Right cardiac atrium (tissue), 5 donors: ENCODE data around the gene DNM2. TPM values are rescaled to one million over a fixed set of nuclear protein-coding genes. Genes with fewer than 3 reads are reported as not detected.

Experiments
- ATAC-seq, 2 donors: fragments of 200-7000 bp; cut with Tn5 transposase; one replicate each; pipeline versions ENCODE4 v1.8.0 to v1.9.1; 2020; ENCODE audit warnings: moderate library complexity in 2 of 2, mild to moderate bottlenecking in 1 of 2
- DNase-seq, 3 donors: peaks; one replicate each; pipeline ENCODE4 v3.0.0-alpha.2; 2020
- H3K27ac ChIP-seq: one replicate; pipeline ENCODE4 v1.5.1; 2013; ENCODE audit warnings: mild to moderate bottlenecking, low read length, control low read depth, moderate library complexity
- H3K27me3 ChIP-seq: one replicate; pipeline ENCODE4 v1.6.1; 2013; ENCODE audit not compliant: control insufficient read depth, insufficient read depth
- H3K4me1 ChIP-seq: one replicate; pipeline ENCODE4 v1.6.1; 2013; ENCODE audit warnings: low read length; ENCODE audit not compliant: control insufficient read depth, insufficient read depth
- H3K4me3 ChIP-seq: one replicate; pipeline ENCODE4 v1.5.1; 2013; ENCODE audit warnings: low read length, control low read depth
- H3K9me3 ChIP-seq: one replicate; pipeline ENCODE4 v1.6.1; 2013; ENCODE audit warnings: low read length; ENCODE audit not compliant: control insufficient read depth
- WGBS: extraction: QIAGEN DNeasy Blood & Tissue Kit; methylation state at CpG from one replicate; pipeline ENCODE4 v1.1.7; 2013; 5-methylcytosine and 5-hydroxymethylcytosine counted together
- intact Hi-C, 4 donors: fragments of 100-400 bp; cut with DNase I; formaldehyde crosslinking; loops; one replicate each; pipeline versions ENCODE4 v1.11.0 to v1.14.0; 2022 to 2023
- polyA plus RNA-seq: library from polyadenylated mRNA; stranded (reverse); fragments of 200-250 nt; gene quantifications from one replicate; pipeline ENCODE4 v1.2.3, GENCODE V29; 2013
- total RNA-seq, 4 donors: library from RNA; stranded (reverse); fragmentation: NEBNext Ultra II Directional; extraction: Animal tissue kit (Norgen Biotek cat#: 25700); gene quantifications; one replicate each; pipeline ENCODE4 v1.2.1, GENCODE V29; 2021
- donor health status: healthy with polysubstance abuse.
- donor health status: DM: no; HTN: yes; CAD: no.
- donor health status: DM: no; HTN: no; CAD: no.
- donor health status: DM: no; HTN: yes; CAD: no; lungs with severe emphysema.
- donor health status: DM: yes; HTN: yes; CAD: no.

The DNM2 gene
- total and polyA plus RNA-seq, 5 donors: 129 to 202 (median 180) TPM

GRCh38 chr19:10805758-10806247 lies 87.9 kb downstream of the DNM2 start:
- intact Hi-C loops: no loop called here
- WGBS: 82% methylated on average over 11 of the region's 11 CpGs
- H3K4me1 ChIP-seq: no peaks in the 10 kb centered on the region
- no peaks in the 10 kb centered on the region for H3K27me3 ChIP-seq
- no peak overlapping the region for H3K4me3 ChIP-seq
- H3K27ac ChIP-seq: no peak overlapping the region
- no peak for ATAC-seq
- DNase-seq: no peak
- no peaks in the 10 kb centered on the region for H3K9me3 ChIP-seq

DNA sequence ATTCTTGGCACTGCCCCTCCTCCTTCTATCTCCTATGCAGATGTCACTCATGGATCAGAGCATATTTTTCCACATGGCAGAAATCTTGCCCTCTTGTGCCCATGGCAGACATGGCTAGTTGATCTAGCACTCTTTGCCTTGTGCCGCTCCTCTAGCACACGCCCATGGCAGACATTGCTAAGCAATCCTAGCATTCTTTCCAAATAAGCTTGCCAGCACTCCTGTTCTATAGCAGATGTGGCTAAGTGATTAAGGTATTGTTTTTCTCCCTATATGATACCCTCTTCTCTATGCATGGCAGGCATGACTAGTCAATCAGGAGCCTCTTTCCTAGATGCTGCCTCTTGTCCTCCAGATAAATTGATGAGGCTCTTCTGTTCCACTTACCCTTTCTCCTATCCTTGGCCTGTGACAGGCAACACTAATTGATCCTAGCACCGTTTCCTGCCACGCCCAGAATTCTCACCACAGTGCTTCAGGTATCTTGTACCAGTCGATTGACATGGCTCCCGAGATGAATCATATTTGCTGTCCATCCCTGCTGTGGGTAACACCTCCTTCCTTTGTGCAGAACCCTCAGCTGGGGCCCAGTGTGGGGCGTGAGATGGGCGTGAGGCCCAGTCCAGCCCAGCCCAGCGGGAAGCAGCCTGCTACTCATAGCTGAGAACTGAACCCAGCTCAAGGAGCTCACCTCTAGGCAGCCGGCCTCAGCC lies 91.2 kb downstream of the DNM2 start:
- intact Hi-C loops: no loop called here
- H3K4me1 ChIP-seq: no peaks in the 10 kb centered on the region
- 84% methylated on average over 10 of the region's 10 CpGs for WGBS

GRCh38 chr19:10809651-10810285 lies 91.9 kb downstream of the DNM2 start:
- intact Hi-C loops: no loop called here
- Histone ChIP-seq H3K4me3 (no peak overlapping the region), H3K27me3 (no peaks in the 10 kb centered on the region), H3K4me1 (no peaks in the 10 kb centered on the region), H3K9me3 (no peaks in the 10 kb centered on the region), H3K27ac (no peak overlapping the region)
- DNase-seq (no peak), ATAC-seq (peak in 1 of 2 donors; percentile 4)
- 77% methylated on average over 15 of the region's 15 CpGs for WGBS

More for the DNA sequence above, 91.2 kb downstream of the DNM2 start:
- Histone ChIP-seq H3K27ac (no peak overlapping the region), H3K27me3 (no peaks in the 10 kb centered on the region), H3K9me3 (no peaks in the 10 kb centered on the region), H3K4me3 (no peak overlapping the region)
- ATAC-seq (peak in 1 of 2 donors; percentile 6), DNase-seq (peak in 1 of 3 donors; percentile 50)

GRCh38 chr19:10811391-10812111 lies 93.7 kb downstream of the DNM2 start:
- 89% methylated on average over 17 of the region's 17 CpGs for WGBS
- ATAC-seq: peak in 1 of 2 donors; percentile 7
- Histone ChIP-seq H3K27ac (no peak overlapping the region), H3K4me1 (no peaks in the 10 kb centered on the region), H3K4me3 (no peak overlapping the region), H3K27me3 (no peaks in the 10 kb centered on the region), H3K9me3 (no peaks in the 10 kb centered on the region)
- intact Hi-C loops: no loop called here
- DNase-seq: no peak

GRCh38 chr19:10812196-10812595 lies 94.3 kb downstream of the DNM2 start:
- WGBS: 97% methylated on average over 19 of the region's 19 CpGs
- no peaks in the 10 kb centered on the region for H3K4me1 ChIP-seq
- no peak overlapping the region for H3K4me3 ChIP-seq
- intact Hi-C loops: no loop called here
- H3K27me3 ChIP-seq: no peaks in the 10 kb centered on the region
- no peaks in the 10 kb centered on the region for H3K9me3 ChIP-seq
- ATAC-seq (no peak), DNase-seq (peak in 1 of 3 donors; percentile 48)
- no peak overlapping the region for H3K27ac ChIP-seq

DNA sequence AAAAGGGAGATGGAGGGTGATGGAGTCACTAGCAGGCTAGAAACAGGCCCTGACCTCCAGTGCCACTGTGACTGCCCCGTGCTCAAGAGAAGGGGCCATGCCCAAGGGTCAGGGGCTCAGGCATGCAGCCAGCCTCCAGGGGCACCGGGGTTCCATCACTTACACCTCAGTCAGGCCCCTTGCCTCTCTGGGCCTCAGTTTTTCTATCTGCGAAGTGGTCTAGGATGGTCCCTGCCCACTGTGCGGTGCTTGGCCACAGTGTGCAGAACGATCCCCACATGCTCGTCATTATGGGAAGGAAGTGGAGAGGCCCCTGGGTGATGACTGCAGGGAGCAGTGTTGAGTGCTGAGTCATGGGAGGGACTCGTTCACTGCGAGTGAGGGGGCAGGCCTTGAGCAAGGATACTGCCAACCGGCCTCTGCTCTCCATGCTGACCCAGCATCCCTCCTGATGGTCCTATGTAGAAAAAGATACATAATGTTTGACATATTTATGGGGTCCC lies 95.1 kb downstream of the DNM2 start:
- Histone ChIP-seq H3K4me3 (no peak overlapping the region), H3K4me1 (no peaks in the 10 kb centered on the region), H3K27me3 (no peaks in the 10 kb centered on the region), H3K9me3 (no peaks in the 10 kb centered on the region), H3K27ac (no peak overlapping the region)
- 57% methylated on average over 9 of the region's 9 CpGs for WGBS
- ATAC-seq (peak; percentile 14 to 47), DNase-seq (peak in 1 of 3 donors; percentile 65)
- intact Hi-C loops: no loop called here

DNA sequence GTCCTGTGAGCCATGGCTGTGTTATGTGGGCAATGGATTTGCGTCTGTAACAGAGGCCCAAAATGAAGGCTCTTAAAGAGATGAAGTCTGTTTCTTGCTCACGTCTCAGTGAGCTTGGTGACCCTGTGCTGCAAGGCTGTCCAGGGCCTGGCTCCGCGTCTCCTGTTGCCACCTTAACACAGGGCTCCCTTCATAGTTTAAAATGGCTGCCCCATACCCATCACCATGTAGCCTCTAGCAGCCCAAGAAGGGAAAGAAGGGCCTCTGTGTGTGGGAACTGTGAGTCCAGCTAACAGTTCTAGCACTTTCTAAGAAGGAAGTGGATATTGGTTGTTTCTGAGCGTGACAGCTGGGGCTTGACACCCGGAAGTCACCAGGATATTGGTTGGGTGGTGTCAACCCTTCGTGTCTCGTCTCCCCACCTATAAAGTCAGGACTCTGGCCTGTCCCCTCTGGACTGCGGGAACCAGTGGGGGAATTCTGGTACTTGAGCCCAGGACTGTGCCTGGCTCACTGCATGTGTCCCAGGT lies 97.2 kb downstream of the DNM2 start:
- Histone ChIP-seq H3K4me1 (no peaks in the 10 kb centered on the region), H3K9me3 (no peaks in the 10 kb centered on the region), H3K4me3 (no peak overlapping the region), H3K27ac (no peak overlapping the region), H3K27me3 (no peaks in the 10 kb centered on the region)
- DNase-seq (no peak), ATAC-seq (no peak)
- 93% methylated on average over 9 of the region's 9 CpGs for WGBS
- intact Hi-C loops: no loop called here

GRCh38 chr19:10815969-10816644 lies 98.2 kb downstream of the DNM2 start:
- intact Hi-C loops: no loop called here
- Histone ChIP-seq H3K9me3 (no peaks in the 10 kb centered on the region), H3K4me1 (no peaks in the 10 kb centered on the region), H3K4me3 (no peak overlapping the region), H3K27me3 (no peaks in the 10 kb centered on the region), H3K27ac (no peak overlapping the region)
- DNase-seq: peak in 1 of 3 donors; percentile 56
- no peak for ATAC-seq
- 91% methylated on average over 21 of the region's 21 CpGs for WGBS

DNA sequence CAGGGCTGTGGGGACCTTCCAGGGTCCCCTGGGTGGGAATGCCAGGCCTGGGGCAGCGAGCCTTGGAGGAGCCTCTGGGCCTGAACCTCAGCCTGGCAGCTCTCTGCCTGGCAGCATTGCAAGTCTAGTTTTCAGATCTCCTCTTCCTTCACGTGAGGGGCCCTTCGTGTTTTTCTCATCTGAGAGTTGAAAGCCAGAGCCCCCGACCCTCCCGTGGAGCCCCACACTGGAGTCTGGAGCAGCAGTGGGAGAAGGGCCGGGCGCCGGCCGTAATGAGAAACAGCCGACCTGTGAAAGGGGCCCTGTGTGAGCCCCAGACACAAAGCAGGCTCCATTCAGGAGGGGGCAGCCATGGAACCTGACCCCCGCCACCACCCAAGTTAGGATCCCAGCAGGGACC lies 98.8 kb downstream of the DNM2 start:
- H3K4me1 ChIP-seq: no peaks in the 10 kb centered on the region
- H3K9me3 ChIP-seq: no peaks in the 10 kb centered on the region
- no peak for ATAC-seq
- no peaks in the 10 kb centered on the region for H3K27me3 ChIP-seq
- WGBS: 83% methylated on average over 11 of the region's 11 CpGs
- H3K4me3 ChIP-seq: no peak overlapping the region
- no peak overlapping the region for H3K27ac ChIP-seq
- DNase-seq: peak in 1 of 3 donors; percentile 34
- intact Hi-C loops: no loop called here

- no peaks in the 10 kb centered on the region for H3K27me3 ChIP-seq
- WGBS: 75% methylated on average over 42 of the region's 42 CpGs
- no peak overlapping the region for H3K4me3 ChIP-seq
- intact Hi-C loops: no loop called here
- DNase-seq (peak; percentile 63 to 81 (median 65)), ATAC-seq (peak; percentile 9 to 23)
- no peaks in the 10 kb centered on the region for H3K4me1 ChIP-seq
- H3K9me3 ChIP-seq: no peaks in the 10 kb centered on the region
- H3K27ac ChIP-seq: no peak overlapping the region
These were observed 99.6 kb downstream of the DNM2 start for GRCh38 chr19:10817291-10818038.
